ENCODE data around the gene SLC35G4. TPM values are rescaled to one million over a fixed set of nuclear protein-coding genes. Genes with fewer than 3 reads are reported as not detected.

The SLC35G4 gene
- polyA plus RNA-seq, 1 donor (not counting 4 experiments of a cell fraction or from before 2014, with no cell fraction given): not detected

GRCh38 chr18:11587846-11588245 is 21.6 kb upstream of the SLC35G4 start:
- no peaks in the 10 kb centered on the region for H3K9me3 ChIP-seq (ENCODE audit: control insufficient read depth, low read depth, low read length)
- dilution Hi-C loops (cut with MboI; ENCODE audit: extremely low pct_ligation_motif_present, low sequenced_read_pairs): no loop called here
- no peaks in the 10 kb centered on the region for H3K27me3 ChIP-seq (ENCODE audit: control insufficient read depth, extremely low read depth, insufficient read depth, low read length)
- no peaks in the 10 kb centered on the region for H4K20me1 ChIP-seq (ENCODE audit: control insufficient read depth, extremely low read depth, insufficient read depth, low read length)
- DNase-seq (ENCODE audit: low read depth, low spot score): no peak
- no peak overlapping the region for H3K27ac ChIP-seq (ENCODE audit: control insufficient read depth, insufficient read depth, low read length)
- no peak for FAIRE-seq
- TF ChIP-seq EZH2 (IDR thresholded peaks at IDR 0.05; ENCODE audit: low read length): no peak
- H3K79me2 ChIP-seq (ENCODE audit: control insufficient read depth, insufficient read depth, low read length): no peaks in the 10 kb centered on the region
- H2AFZ ChIP-seq (ENCODE audit: control insufficient read depth, low read length): no peak overlapping the region
- H3K9ac ChIP-seq (ENCODE audit: control insufficient read depth, extremely low read depth, insufficient read depth, low read length): no peak overlapping the region
- no peaks in the 10 kb centered on the region for H3K36me3 ChIP-seq (ENCODE audit: control insufficient read depth in 2 of 2, extremely low read depth in 1 of 2, insufficient read depth in 2 of 2, low read length in 2 of 2)
- no peaks in the 10 kb centered on the region for H3K9me1 ChIP-seq (ENCODE audit: control insufficient read depth, extremely low read depth, insufficient read depth, low read length)
- no peak overlapping the region for H3K4me3 ChIP-seq (ENCODE audit: control insufficient read depth in 2 of 3, extremely low read depth in 1 of 3, insufficient read depth in 2 of 3, low read depth in 1 of 3, low read length in 3 of 3)
- no peaks in the 10 kb centered on the region for H3K4me1 ChIP-seq (ENCODE audit: control insufficient read depth, extremely low read depth, insufficient read depth, low read length)
- no peak overlapping the region for H3K4me2 ChIP-seq (ENCODE audit: control insufficient read depth, extremely low read depth, insufficient read depth, low read depth, low read length)

- DNase-seq (ENCODE audit: low read depth, low spot score) (no peak), FAIRE-seq (no peak)
- Histone ChIP-seq H3K36me3 (ENCODE audit: control insufficient read depth in 2 of 2, extremely low read depth in 1 of 2, insufficient read depth in 2 of 2, low read length in 2 of 2) (no peaks in the 10 kb centered on the region), H3K9me3 (ENCODE audit: control insufficient read depth, low read depth, low read length) (no peaks in the 10 kb centered on the region), H3K27ac (ENCODE audit: control insufficient read depth, insufficient read depth, low read length) (no peak overlapping the region), H3K9ac (ENCODE audit: control insufficient read depth, extremely low read depth, insufficient read depth, low read length) (no peak overlapping the region), H3K27me3 (ENCODE audit: control insufficient read depth, extremely low read depth, insufficient read depth, low read length) (no peaks in the 10 kb centered on the region), H3K4me1 (ENCODE audit: control insufficient read depth, extremely low read depth, insufficient read depth, low read length) (no peaks in the 10 kb centered on the region), H3K4me3 (ENCODE audit: control insufficient read depth in 2 of 3, extremely low read depth in 1 of 3, insufficient read depth in 2 of 3, low read depth in 1 of 3, low read length in 3 of 3) (no peak overlapping the region), H3K4me2 (ENCODE audit: control insufficient read depth, extremely low read depth, insufficient read depth, low read depth, low read length) (no peak overlapping the region), H4K20me1 (ENCODE audit: control insufficient read depth, extremely low read depth, insufficient read depth, low read length) (no peaks in the 10 kb centered on the region), H3K79me2 (ENCODE audit: control insufficient read depth, insufficient read depth, low read length) (no peaks in the 10 kb centered on the region), H3K9me1 (ENCODE audit: control insufficient read depth, extremely low read depth, insufficient read depth, low read length) (no peaks in the 10 kb centered on the region), H2AFZ (ENCODE audit: control insufficient read depth, low read length) (no peak overlapping the region)
- no peak for TF ChIP-seq EZH2 (IDR thresholded peaks at IDR 0.05; ENCODE audit: low read length)
- TF ChIP-seq CTCF (optimal IDR thresholded peaks at IDR 0.05 in 1 of 3, IDR thresholded peaks at IDR 0.05 in 1 of 3, conservative IDR thresholded peaks at IDR 0.05 in 1 of 3; ENCODE audit: extremely low read depth in 1 of 3, insufficient read depth in 2 of 3, low read length in 3 of 3): no peak
- dilution Hi-C loops (cut with MboI; ENCODE audit: extremely low pct_ligation_motif_present, low sequenced_read_pairs): no loop called here
These were observed 17.4 kb upstream of the SLC35G4 start for GRCh38 chr18:11591957-11592356.

- Histone ChIP-seq H3K79me2 (ENCODE audit: control insufficient read depth, insufficient read depth, low read length) (no peaks in the 10 kb centered on the region), H3K36me3 (ENCODE audit: control insufficient read depth in 2 of 2, extremely low read depth in 1 of 2, insufficient read depth in 2 of 2, low read length in 2 of 2) (no peaks in the 10 kb centered on the region), H3K9me1 (ENCODE audit: control insufficient read depth, extremely low read depth, insufficient read depth, low read length) (no peaks in the 10 kb centered on the region), H3K4me3 (ENCODE audit: control insufficient read depth in 2 of 3, extremely low read depth in 1 of 3, insufficient read depth in 2 of 3, low read depth in 1 of 3, low read length in 3 of 3) (no peak overlapping the region), H3K27ac (ENCODE audit: control insufficient read depth, insufficient read depth, low read length) (no peak overlapping the region), H3K9me3 (ENCODE audit: control insufficient read depth, low read depth, low read length) (no peaks in the 10 kb centered on the region), H3K4me1 (ENCODE audit: control insufficient read depth, extremely low read depth, insufficient read depth, low read length) (no peaks in the 10 kb centered on the region), H3K27me3 (ENCODE audit: control insufficient read depth, extremely low read depth, insufficient read depth, low read length) (no peaks in the 10 kb centered on the region), H2AFZ (ENCODE audit: control insufficient read depth, low read length) (no peak overlapping the region), H4K20me1 (ENCODE audit: control insufficient read depth, extremely low read depth, insufficient read depth, low read length) (no peaks in the 10 kb centered on the region), H3K4me2 (ENCODE audit: control insufficient read depth, extremely low read depth, insufficient read depth, low read depth, low read length) (no peak overlapping the region), H3K9ac (ENCODE audit: control insufficient read depth, extremely low read depth, insufficient read depth, low read length) (no peak overlapping the region)
- no peak for DNase-seq (ENCODE audit: low read depth, low spot score)
- no peak for FAIRE-seq
- dilution Hi-C loops (cut with MboI; ENCODE audit: extremely low pct_ligation_motif_present, low sequenced_read_pairs): no loop called here
- TF ChIP-seq CTCF (optimal IDR thresholded peaks at IDR 0.05 in 1 of 3, IDR thresholded peaks at IDR 0.05 in 1 of 3, conservative IDR thresholded peaks at IDR 0.05 in 1 of 3; ENCODE audit: extremely low read depth in 1 of 3, insufficient read depth in 2 of 3, low read length in 3 of 3): no peak
- TF ChIP-seq EZH2 (IDR thresholded peaks at IDR 0.05; ENCODE audit: low read length): no peak
These were observed 9.1 kb upstream of the SLC35G4 start for GRCh38 chr18:11600321-11600720.

All from keratinocyte (primary cell).